Heart right ventricle (tissue), 16 donors: ENCODE results near the gene ADORA1. TPM values are rescaled to one million over a fixed set of nuclear protein-coding genes. Genes with fewer than 3 reads are reported as not detected.

Experiments used
- ATAC-seq, 8 donors: fragments of 200-7000 bp; cut with Tn5 transposase; one replicate each; pipeline ENCODE4 v1.9.1; 2020; ENCODE audit warnings: mild to moderate bottlenecking in 8 of 8, moderate library complexity in 8 of 8, moderate number of reproducible peaks in 1 of 8
- DNase-seq, 2 donors: peaks; one replicate each; pipeline ENCODE4 v3.0.0-alpha.2; 2020
- H3K27ac ChIP-seq, 10 donors: fragments of 200-600 bp; sonication (generic) in 2 of 10; one replicate each; pipeline versions ENCODE4 v1.5.0 to v1.8.0; 2020 to 2022; ENCODE audit warnings: mild to moderate bottlenecking in 3 of 10
- H3K27me3 ChIP-seq, 7 donors: fragments of 200-600 bp; one replicate each; pipeline ENCODE4 v1.8.0; 2021 to 2022; ENCODE audit warnings: mild to moderate bottlenecking in 2 of 7
- H3K36me3 ChIP-seq, 9 donors: fragments of 200-600 bp; sonication (generic) in 1 of 9; one replicate each; pipeline versions ENCODE4 v1.5.0 to v1.8.0; 2020 to 2022; ENCODE audit warnings: mild to moderate bottlenecking in 2 of 9
- H3K4me1 ChIP-seq, 9 donors: fragments of 200-600 bp; sonication (generic) in 1 of 9; one replicate each; pipeline versions ENCODE4 v1.5.0 to v1.8.0; 2020 to 2022; ENCODE audit warnings: mild to moderate bottlenecking in 4 of 9
- H3K4me3 ChIP-seq, 10 donors: fragments of 200-600 bp; sonication (generic) in 2 of 10; one replicate each; pipeline versions ENCODE4 v1.5.0 to v1.8.0; 2020 to 2022; ENCODE audit warnings: mild to moderate bottlenecking in 7 of 10, moderate library complexity in 2 of 10
- H3K9me3 ChIP-seq, 11 donors: fragments of 200-600 bp in 10 of 11; sonication (generic) in 2 of 11; one replicate each; pipeline versions ENCODE4 v1.5.0 to v1.8.0; 2013 to 2022; ENCODE audit warnings: mild to moderate bottlenecking in 2 of 11, control low read depth in 1 of 11, moderate library complexity in 1 of 11
- WGBS, 2 donors: extraction: QIAGEN DNeasy Blood & Tissue Kit; methylation state at CpG; one replicate each; pipeline ENCODE4 v1.1.7; 2013; ENCODE audit warnings: inconsistent platforms in 1 of 2; 5-methylcytosine and 5-hydroxymethylcytosine counted together
- intact Hi-C, 10 donors: fragments of 100-400 bp; cut with DNase I; formaldehyde crosslinking; loops; one replicate each; pipeline versions ENCODE4 v1.11.1 to v1.14.2; 2022
- polyA plus RNA-seq, 2 donors: library from polyadenylated mRNA; stranded (reverse); fragments of 200-250 nt; gene quantifications; one replicate each; pipeline ENCODE4 v1.2.3, GENCODE V29; 2013
- total RNA-seq, 10 donors: library from RNA; stranded (reverse); fragmentation: NEBNext Ultra II Directional in 3 of 10; extraction: Animal tissue kit (Norgen Biotek cat#: 25700) in 3 of 10; gene quantifications; one replicate each; pipeline versions ENCODE4 v1.2.1 to v1.2.4, GENCODE V29; 2021 to 2023
- TF ChIP-seq, protein P1 (sequence below), 9 donors: fragments of 200-600 bp; sonication (generic) in 2 of 9; IDR thresholded peaks; one replicate each; pipeline versions ENCODE4 v1.5.0 to v1.8.0; 2021 to 2022; ENCODE audit warnings: antibody characterized with exemption in 9 of 9, mild to moderate bottlenecking in 5 of 9, moderate library complexity in 1 of 9
- donor health status: Arrhythmogenic right ventricular cardiomyopathy.
- donor health status: ischemic (EF 13 %, LVEDD 7.1; RV severe dilation, severe dysfunction).
- donor health status: healthy with polysubstance abuse.
- donor health status: DM: no; HTN: yes; CAD: no.
- donor health status: DM: no; HTN: no; CAD: no.
- donor health status: ischemic (EF 25% LVEDD 6.9; RV normal size, moderate dysfunction).
- donor health status: ischemic (EF 25% LVEDD 5.7; RV mildly dilated, moderate dysfunction).
- donor health status: healthy.
- donor health status: DM: yes; HTN: yes; CAD: no.
- donor health status: Ischemic cardiomyopathy.
- donor health status: ischemic (EF 35%, LVEDD 5.7; RV mildly dilated, moderate dysfunction).
- donor health status: nonischemic (EF 11% LVEDD 7.7; RV severe dilation, severe dysfunction).
- donor health status: DM: yes; HTN: yes; CAD: no.
- donor health status: PGD.
- donor health status: ischemic (EF 29% LVEDD 5.4; RV normal size, mild dysfunction).
- donor health status: nonischemic (EF 23%, LVEDD 6.1; RV moderate dilation, normal function).

Gene ADORA1
- total and polyA plus RNA-seq, 12 donors = 1.8 to 12.2 (median 8.9) TPM

GRCh38 chr1:203159844-203160243 lies 32.3 kb downstream of the ADORA1 start:
- DNase-seq = no peak
- H3K36me3 ChIP-seq = no peaks in the 10 kb centered on the region
- peaks cover 0 to 6% (median 0%) of the 10 kb centered on the region in 11 donors for H3K9me3 ChIP-seq
- TF ChIP-seq, protein P1, sequence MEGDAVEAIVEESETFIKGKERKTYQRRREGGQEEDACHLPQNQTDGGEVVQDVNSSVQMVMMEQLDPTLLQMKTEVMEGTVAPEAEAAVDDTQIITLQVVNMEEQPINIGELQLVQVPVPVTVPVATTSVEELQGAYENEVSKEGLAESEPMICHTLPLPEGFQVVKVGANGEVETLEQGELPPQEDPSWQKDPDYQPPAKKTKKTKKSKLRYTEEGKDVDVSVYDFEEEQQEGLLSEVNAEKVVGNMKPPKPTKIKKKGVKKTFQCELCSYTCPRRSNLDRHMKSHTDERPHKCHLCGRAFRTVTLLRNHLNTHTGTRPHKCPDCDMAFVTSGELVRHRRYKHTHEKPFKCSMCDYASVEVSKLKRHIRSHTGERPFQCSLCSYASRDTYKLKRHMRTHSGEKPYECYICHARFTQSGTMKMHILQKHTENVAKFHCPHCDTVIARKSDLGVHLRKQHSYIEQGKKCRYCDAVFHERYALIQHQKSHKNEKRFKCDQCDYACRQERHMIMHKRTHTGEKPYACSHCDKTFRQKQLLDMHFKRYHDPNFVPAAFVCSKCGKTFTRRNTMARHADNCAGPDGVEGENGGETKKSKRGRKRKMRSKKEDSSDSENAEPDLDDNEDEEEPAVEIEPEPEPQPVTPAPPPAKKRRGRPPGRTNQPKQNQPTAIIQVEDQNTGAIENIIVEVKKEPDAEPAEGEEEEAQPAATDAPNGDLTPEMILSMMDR (IDR thresholded peaks at IDR 0.05) = no peak
- 74 to 88% methylated on average over 1 of the region's 1 CpG for WGBS, 2 donors
- intact Hi-C loops = no loop called here
- no peak for ATAC-seq
- no peak overlapping the region for H3K27ac ChIP-seq
- H3K27me3 ChIP-seq = peaks cover 0 to 7% (median 0%) of the 10 kb centered on the region in 7 donors
- peaks cover 0 to 4% (median 0%) of the 10 kb centered on the region in 9 donors for H3K4me1 ChIP-seq
- no peak overlapping the region for H3K4me3 ChIP-seq

GRCh38 chr1:203161175-203161574 lies 33.6 kb downstream of the ADORA1 start:
- Histone ChIP-seq H3K9me3 (peaks cover 0 to 6% (median 0%) of the 10 kb centered on the region in 11 donors), H3K36me3 (peaks cover 0 to 8% (median 0%) of the 10 kb centered on the region in 9 donors), H3K27ac (no peak overlapping the region), H3K27me3 (peaks cover 0 to 7% (median 0%) of the 10 kb centered on the region in 7 donors), H3K4me3 (no peak overlapping the region), H3K4me1 (peaks cover 0 to 4% (median 0%) of the 10 kb centered on the region in 9 donors)
- no peak for DNase-seq
- 83 to 90% methylated on average over 6 of the region's 6 CpGs for WGBS, 2 donors
- ATAC-seq = no peak
- intact Hi-C loops = no loop called here
- TF ChIP-seq, protein P1 (IDR thresholded peaks at IDR 0.05) = no peak

DNA sequence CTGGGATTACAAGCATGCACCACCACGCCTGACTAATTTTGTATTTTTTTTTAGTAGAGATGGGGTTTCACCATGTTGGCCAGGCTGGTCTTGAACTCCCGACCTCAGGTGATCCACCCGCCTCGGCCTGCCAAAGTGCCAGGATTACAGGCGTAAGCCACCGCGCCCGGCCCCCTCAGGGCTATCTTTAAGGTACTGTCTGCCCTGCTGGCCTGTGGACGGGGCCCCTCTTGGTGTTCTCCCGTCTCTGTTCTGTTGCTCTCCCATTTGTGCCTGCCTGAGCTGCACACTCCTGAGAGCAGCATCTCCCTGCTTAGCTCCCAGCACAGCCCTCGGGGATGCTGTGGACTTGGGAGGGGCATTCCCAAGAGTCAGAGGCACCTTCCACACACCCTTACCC lies 34.2 kb downstream of the ADORA1 start:
- Histone ChIP-seq H3K27me3 (peaks cover 0 to 7% (median 0%) of the 10 kb centered on the region in 7 donors), H3K4me3 (no peak overlapping the region), H3K9me3 (peaks cover 0 to 6% (median 0%) of the 10 kb centered on the region in 11 donors), H3K36me3 (peaks cover 0 to 8% (median 0%) of the 10 kb centered on the region in 9 donors), H3K4me1 (peaks cover 0 to 3% (median 0%) of the 10 kb centered on the region in 9 donors), H3K27ac (no peak overlapping the region)
- TF ChIP-seq, protein P1 (IDR thresholded peaks at IDR 0.05) = no peak
- 94 to 96% methylated on average over 11 of the region's 11 CpGs for WGBS, 2 donors
- intact Hi-C loops = no loop called here
- DNase-seq (no peak), ATAC-seq (no peak)

GRCh38 chr1:203162403-203162802 lies 34.9 kb downstream of the ADORA1 start:
- no peak overlapping the region for H3K4me3 ChIP-seq
- DNase-seq (no peak), ATAC-seq (no peak)
- H3K27me3 ChIP-seq = peaks cover 0 to 4% (median 0%) of the 10 kb centered on the region in 7 donors
- intact Hi-C loops = no loop called here
- H3K27ac ChIP-seq = no peak overlapping the region
- H3K36me3 ChIP-seq = peaks cover 0 to 8% (median 0%) of the 10 kb centered on the region in 9 donors
- no peaks in the 10 kb centered on the region for H3K4me1 ChIP-seq
- peaks cover 0 to 6% (median 0%) of the 10 kb centered on the region in 11 donors for H3K9me3 ChIP-seq
- TF ChIP-seq, protein P1 (IDR thresholded peaks at IDR 0.05) = no peak
- 76 to 80% methylated on average over 1 of the region's 1 CpG for WGBS, 2 donors
